ENCODE data around the gene MYADML2.
"Not testable (repeated sequence)": the region's sequence is repeated elsewhere in the genome, so short reads cannot be mapped to it uniquely, and the experiment has no call there.

Gene MYADML2

DNA sequence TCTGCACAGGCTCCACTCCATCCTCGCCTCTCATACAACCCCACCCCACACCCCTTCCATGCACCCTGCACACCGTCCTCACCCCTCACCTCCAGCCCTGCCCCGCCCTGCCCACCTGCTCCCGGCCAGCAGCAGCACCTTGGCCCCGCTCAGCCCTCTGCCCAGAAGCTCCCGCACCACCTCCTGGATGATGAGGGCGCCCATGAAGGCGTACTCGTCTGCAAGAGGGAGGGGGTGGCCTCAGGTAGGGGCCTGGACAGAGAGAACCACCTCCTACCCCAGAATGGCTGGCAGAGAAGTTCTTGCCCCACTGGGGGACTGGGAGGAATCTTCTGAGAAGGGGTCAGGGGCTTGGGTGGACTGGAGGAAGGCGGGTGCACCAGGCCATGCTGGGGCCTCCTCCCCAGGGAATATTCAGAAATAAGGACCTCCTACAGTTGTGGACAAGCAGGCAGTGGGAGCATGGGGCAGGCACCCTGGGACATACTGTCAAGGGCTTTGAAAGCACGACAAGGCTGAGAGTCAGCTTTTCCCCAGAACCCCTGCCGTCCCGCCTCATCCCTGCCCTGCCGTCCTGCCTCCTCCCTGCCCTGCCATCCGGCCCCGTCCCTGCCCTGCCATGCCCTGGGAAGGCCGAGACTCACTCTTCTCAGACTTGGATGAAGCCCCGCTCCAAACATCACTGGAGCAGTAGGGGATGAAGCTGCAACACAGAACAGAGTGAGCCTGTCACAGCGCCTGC, 10.8 kb upstream of the MYADML2 start:
- no peak for DNase-seq

DNA sequence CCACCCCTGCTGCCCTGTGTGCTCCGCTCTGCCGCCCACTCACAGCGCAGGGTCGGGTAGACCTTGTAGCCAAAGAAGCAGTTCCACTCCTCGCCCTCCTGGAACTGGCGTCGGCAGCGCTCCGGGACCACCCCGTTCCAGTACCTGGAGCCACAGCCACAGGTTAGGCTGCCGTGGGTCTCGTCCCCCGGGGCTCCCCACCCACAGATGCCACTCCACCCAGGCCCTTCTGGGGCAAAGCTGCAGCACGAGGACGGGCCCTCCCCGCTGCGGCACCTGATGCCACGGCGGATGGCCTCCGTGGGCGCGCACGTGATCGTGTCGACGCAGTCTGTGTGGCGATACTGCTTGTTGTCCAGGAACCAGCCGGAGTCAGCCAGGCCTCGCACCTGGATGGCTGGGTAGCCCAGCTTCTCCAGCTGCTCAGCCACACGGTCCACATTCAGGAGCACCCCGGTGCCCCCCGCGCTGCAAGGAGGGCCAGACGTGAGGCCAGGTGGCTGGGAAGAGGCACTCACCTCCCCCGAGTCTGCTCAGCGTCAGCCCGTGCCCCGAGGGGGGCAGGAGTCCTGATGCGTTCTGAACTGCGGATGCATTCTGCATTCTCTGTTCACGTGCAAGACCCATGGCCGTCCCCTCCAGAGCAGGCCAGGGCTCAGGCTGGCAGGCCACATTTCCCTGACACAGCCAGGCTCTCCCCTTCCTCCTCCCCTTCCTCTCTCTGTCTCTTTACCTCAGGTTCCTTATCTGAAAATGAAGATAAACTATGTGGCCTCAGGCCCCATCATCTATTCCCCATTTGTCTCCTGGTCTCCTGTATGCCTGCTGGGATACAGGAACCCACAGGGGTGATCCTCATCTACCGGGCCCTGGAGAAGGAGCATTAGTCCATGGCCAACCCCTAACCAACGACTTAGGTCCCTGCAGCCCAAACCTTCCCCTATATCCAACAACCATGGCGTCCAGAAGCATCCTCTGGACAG, 9.9 kb upstream of the MYADML2 start:
- no peak for DNase-seq

DNA sequence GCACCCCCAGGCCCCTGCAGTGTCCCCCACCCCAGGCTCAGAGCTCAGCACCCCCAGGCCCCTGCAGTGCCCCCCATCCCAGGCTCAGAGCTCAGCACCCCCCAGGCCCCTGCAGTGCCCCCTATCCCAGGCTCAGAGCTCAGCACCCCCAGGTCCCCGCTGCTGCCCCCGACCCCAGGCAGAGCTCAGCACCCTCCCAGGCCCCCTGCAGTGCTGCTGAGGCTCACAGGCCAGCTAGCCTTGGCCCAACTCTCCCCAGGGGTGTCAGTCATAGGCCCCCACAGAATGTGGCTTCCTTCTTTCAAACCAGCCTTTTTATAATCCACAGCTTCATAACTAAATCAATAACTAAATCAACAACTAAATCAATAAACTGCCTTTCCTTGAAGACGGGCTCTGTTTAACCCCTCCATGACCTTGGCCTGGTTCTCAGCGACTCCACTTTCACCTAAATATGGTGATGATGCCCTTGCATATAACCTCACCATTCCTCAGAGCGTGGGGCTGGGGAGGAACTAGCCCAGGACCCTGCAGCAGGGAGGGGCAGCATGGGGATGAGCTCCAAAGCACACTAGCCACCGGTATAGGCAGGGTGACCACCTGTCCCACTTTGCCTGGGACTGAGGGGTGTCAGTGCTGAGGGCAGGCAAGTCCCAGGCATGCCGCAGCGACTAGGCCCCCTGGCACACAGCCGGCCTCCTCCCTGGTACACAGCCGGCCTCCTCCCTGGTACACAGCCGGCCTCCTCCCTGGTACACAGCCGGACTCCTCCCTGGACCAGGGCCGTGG, 8.9 kb upstream of the MYADML2 start:
- DNase-seq = no peak

DNA sequence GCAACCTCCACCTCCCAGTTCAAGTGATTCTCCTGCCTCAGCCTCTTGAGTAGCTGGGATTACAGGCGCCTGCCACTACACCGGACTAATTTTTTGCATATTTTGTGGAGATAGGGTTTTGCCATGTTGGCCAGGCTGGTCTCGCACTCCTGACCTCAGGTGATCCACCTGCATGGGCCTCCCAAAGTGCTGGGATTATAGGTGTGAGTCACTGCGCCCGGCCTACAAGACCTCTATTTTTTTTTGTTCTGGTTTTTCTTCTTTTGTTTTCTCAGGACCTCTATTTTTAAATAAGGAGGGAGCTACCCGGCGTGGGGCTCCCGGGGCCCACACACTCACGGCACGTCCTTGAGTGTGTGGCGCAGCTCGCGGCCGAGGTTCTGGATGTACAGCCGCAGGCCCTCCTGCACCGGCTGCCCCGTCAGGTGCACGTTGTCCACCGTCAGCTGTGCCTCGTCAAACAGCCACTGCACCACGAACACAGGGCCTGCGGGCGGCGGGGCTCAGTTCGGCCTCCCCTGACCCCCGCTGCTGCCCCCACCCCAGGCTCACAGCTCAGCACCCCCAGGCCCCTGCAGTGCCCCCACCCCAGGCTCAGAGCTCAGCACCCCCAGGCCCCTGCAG, 8.1 kb upstream of the MYADML2 start:
- DNase-seq = no peak

DNA sequence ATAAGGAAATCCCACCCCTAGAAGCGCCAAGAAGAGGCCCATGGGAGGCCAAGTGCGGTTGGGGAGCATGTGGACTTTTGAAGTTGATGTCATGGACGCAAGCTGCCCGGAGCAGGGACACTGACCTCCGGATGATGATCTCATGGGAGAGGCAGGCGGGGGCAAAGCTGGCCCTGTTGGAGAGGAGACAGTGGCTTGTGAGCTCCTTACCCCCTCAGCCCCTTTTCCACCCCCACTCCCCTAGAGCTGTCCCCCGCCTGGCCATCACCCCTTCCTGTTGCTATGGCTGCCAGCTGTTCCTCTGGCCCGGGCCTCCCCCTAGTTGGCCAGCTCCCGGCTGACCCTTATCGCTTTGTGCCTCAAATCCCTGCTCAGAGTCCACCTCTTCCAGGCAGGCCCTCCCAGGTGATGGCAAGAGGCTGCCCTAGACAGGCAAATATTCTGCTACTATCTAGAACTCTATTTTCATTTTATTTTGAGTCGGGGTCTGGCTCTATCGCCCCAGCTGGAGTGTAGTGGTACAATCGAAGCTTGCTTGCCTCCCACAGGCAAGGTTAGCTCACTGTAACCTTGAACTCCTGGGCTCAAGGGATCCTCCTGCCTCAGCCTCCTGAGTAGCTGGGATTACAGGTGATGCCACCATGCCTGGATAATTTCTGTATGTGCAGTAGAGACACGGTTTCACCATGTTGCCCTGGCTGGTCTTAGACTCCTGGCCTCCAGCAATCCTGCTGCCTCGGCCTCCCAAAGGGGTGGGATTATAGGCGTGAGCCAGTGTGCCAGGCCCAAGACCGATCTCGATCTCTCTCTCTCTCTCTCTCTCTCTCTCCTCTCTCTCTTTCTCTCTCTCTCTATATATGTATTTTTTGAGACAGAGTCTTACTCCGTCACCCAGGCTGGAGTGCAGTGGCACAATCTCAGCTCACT, 7.4 kb upstream of the MYADML2 start:
- DNase-seq = no peak

DNA sequence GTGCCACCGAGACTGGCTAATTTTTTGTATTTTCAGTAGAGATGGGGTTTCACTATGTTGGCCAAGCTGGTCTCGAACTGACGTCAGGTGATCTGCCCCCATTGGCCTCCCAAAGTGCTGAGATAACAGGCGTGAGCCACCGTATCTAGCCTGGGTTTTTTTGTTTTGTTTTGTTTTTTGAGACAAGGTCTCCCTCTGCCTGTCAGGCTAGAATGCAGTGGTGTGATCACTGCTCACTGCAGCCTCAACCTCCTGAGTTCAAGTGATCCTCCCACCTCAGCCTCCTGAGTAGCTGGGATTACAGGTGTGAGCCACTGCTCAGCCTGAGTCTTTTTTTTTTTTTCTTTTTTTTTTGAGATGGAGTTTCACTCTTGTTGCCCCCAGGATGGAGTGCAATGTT, 6.4 kb upstream of the MYADML2 start:
- DNase-seq = not testable (repeated sequence)

DNA sequence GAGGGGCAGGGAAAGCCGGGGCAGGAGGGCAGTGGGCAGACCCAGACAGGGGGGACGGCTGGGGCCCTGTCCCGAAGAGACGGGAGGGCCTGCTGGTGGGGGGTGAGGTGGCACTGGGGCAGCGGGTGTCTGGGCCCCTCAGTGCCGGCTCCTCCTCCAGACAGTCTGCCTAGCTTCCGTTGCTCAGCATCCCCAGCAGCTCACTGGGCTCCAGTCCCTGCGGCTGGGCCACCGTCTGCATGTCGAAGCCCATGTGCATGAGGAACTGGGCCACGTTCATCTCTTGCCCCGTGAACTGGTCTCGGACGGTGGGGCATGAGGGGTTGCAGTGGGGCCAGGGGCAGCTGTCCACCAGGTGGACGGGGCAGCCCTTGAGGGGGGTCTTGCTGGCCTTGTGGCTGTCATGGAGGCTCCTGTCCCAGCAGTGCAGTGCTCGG, 5.8 kb upstream of the MYADML2 start:
- DNase-seq = no peak

DNA sequence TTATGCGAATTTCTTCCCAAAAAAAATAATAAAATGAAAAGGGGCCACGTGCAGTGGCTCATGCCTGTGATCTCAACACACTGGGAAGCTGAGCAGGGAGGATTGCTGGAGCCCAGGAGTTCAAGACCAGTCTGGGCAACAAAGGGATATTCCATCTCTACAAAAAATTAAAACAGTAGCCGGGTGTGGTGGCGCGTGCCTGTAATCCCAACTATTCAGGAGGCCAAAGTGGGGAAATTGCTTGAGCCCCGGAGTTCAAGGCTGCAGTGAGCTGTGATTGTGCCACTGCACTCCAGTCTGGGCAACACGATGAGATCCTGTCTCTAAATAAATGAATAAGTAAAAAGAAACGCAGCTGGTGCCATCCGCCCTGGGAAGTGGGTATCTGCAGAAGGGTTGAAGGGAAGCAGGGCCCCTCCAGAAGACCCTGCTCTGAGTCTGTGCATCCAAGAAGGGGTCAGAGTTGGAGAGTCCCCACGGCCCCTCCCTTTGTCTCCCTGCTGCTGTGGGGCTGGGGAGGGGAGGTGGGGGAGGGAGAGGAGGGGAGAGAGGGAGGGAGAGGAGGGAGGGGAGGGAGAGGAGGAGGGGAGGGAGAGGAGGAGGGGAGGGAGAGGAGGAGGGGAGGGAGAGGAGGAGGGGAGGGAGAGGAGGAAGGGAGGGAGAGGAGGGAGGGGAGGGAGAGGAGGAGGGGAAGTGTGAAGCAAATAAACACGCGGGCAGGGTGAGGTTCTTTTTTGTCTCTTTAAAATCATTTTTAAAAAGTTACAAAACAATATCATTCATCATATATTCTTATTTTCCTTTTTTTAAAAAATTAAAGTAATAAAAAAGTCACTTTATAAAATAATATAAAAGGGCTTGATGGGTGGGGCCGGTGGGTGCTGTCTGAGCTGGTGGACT, 5.0 kb upstream of the MYADML2 start:
- DNase-seq = no peak

DNA sequence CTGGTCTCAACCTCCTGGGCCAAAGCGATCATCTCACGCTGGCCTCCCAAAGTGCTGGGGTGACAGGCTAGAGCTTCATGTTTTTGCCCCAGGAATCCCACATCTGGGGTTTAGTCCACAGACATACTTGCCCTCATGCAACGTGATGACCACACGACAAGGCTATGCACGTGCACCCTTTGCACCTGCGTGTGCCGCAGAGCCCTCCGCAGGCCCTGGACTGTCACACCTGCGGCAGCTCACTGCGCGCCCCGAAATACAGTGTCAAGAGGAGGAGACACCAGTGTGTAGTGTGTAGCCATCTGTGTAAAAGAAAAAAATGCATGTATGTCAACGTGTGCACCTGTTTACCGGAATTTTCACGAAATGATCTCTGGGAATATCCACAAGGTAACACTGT, 3.5 kb upstream of the MYADML2 start:
- DNase-seq = no peak

DNA sequence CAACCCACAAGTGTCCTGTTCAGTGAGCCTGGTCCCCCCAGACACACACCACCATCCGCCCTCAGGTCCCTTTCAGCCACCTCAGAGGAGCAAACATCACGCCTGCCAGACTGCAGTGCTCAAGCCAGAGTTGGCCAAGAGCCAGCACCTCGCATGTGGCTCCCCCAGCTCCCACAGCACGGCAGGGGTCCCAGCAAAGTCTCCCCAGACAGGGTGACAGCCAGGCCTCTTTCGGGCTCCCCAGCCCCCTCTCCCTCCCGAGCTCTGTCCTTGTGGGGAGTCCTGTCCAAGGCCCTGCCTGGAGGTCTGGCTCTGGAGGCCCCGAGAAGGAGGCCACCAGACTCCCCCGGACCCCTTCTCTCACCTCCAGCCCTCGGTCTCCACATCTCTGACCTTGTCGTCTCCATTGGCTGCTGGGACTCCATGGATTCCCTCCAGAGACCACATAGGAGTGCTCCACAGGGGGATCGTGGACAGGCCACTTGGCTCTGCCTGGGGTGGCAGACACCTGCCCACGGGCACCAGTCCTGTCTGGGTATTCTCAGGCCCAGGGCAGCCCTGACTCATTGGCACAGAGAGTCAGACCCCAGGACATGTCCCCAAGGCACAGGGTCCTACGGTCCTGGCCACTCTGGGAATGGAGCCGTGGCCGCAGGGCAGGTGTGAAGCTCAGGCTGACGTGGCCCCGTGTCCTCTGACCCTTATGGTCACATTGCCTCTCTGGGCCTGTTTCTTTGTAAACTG, 1.8 kb upstream of the MYADML2 start:
- DNase-seq = no peak

DNA sequence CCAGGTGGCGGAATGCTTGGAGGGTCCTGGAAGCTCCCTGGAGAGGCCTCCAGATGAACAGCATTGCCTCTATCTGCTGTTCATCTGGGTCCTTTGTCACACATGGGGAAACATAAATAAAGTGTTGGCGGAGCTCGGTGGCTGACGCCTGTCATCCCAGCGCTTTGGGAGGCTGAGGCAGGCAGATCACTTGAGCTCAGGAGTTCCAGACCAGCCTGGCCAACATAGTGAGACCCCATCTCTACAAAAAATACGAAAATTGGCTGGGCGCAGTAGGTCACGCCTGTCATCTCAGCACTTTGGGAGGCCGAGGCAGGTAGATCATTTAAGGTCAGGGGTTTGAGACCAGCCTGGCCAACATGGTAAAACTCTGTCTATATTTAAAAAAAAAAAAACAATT, 2.2 kb downstream of the MYADML2 start:
- no peak for DNase-seq

DNA sequence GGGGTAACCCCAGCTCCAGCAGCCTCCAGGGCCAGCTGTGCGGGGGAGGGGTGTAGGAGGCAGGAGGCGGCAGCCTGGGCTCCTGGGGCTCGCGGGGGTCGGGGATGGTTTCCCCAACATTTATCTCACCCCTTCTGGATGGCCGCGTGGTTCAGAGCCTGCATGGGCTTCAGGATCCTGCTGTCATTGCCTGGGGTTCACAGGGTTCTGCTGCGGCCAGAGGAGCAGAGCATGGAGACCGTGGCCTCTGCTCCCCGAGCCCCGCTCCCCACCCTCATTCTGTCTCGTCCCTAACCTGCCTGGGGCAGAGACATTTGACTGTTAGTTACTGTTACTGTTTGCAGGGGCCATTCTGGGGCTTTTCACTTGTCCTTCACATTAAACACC, 4.9 kb downstream of the MYADML2 start:
- DNase-seq = no peak

DNA sequence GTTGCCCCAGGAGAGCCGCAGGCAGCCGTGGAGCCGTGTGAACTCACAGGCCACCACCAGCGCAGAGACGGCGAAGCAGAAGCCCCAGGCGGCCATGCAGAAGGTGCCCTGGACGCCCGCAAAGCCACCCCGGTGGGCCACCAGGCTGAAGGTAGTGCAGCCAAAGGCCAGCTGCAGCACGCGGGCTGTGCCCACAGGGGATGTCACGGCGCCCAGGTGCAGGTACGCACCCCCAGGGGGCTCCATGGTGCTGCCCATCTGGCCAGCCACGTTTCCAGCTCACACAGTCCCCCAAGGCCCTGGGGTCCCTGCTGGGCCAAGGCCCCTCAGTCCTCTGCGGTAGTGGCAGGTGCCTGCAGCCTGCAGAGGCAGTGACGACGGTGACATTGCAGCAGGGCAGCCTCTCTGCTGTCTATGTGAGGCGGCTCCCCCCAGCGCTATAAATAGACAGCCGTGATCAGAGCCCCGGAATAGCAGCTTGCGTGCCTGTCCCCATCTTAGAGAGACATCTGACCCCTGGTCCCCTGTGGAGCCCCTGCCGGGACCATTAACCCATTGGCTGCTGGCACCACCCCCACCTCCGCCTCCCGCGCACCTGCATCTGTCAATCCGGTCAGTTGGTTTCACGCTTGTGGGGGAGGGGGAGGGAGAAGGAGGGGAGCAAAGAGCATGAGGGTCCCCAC, 5.4 kb downstream of the MYADML2 start:
- DNase-seq = no peak

DNA sequence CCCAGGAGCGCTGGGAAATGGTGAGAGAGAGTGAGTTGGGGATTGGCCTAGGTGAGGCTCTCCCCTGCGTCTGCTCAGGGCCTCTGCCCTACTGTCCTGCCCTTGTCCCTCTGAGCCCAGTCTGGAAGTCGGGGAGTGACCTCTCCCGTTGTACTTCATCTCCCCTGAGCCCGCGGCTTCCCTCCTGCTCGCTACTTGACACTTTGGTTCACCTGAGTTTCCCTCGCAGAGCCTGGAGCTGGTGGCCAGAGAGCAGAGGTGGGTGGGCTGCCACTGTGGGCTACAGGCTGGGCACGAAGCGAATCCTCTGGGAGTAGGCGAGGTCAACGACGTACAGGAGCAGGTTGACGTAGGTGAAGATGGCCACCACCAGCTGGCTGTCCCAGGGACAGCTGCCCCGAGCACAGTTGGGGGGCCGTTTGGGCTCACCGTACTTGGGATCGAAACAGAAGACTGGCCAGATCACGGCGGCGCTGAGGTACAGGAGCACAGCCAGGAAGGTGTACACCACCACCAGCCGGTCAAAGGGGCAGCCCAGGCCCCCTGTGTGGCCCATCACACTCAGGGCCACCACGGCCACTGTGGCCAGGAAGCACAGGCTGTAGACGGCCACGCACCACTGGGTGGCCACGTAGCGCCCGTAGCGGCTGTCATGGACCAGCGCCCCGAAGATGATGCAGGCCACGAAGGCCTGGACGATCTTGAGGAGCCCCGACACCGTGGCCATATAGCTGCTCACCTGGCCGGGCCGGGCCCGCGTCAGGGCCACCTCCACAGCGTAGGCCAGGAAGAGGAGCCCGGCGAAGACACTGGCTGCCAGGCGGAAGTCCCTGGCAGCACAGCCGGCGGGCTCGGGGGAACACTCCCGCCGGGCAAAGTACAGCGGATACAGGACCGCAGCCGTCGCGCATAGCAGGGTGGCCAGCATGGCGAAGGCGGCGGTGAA, 6.2 kb downstream of the MYADML2 start:
- DNase-seq = no peak

DNA sequence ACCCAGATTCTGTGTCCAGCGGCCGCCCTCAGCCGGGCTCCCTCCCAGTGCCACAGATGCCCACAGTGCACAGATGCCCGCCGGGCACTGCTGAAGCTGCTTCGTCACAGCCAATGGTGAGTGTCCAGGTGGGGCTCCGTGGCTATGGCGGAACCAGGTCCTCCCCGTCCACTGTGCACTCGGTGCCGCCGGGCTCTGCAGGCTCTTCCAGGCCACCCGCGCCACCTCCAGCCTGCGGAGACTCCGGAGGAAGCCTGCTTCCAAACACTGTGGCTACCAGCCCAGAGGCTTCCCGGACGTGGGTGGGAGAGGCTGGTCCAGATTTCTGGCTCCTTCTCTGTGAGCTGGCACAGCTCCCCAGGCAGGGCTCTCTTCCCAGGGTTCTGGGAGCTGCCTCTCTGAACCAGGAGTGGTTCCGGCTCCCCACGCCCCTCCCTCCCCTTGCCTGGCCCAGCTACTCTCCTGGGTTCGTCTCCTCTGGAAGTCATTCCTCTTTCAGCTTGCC, 7.1 kb downstream of the MYADML2 start:
- no peak for DNase-seq

DNA sequence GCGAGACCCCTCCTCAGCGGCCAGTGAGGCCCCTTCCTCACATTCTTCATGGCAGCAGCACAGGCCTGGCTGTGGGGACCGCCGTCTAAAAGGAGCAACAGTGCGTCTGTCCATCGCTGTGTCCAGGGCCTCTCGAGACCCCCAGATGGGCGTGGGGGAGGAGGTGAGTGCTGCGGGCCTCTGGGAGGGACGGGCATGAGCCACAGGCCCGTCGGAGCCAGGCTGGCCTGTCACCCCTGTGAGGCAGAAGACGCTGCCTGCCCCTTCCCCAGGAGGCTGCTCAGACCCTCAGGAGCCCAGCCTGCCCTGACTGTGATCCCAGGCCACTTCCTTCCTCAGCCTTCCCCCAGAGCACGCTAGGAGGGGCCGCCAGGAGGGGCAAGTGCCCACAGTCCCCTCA, 7.8 kb downstream of the MYADML2 start:
- DNase-seq = no peak

DNA sequence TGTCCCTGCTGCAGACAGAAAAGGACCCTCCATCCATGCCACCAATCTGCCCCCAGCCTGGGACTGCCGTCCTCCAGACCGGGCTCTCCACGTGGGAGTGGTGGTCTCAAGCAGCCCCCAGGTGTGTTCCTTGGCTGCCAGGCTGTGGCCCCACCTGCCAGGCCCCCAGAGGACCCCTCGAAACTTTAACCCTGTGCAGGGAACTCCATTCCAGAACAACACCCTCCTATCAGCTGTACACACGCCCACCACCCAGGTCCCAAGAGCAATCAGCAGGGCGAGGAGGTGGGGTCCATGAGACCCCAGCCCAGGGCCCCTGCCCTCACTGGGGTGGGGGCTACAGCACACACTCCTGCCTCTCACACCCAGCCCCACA, 11.3 kb downstream of the MYADML2 start:
- no peak for DNase-seq

Measured in activated CD4-positive, alpha-beta T cell treated with anti-CD3 and anti-CD28 coated beads, Interleukin-2, amount 50 U/mL, for 16 hours (primary cell).